OCI-LY1 (cell line): ENCODE measurements around the gene PTPRT.

ENCODE experiments used
- H2AFZ ChIP-seq: fragments of 200-600 bp; sonication (generic), shearing (Covaris generic); 2 replicates; pipeline ENCODE4 v1.6.0; 2014; ENCODE audit warnings: antibody characterized with exemption, mild to moderate bottlenecking, low read length
- H3F3A ChIP-seq: fragments of 200-600 bp; sonication (generic), shearing (Covaris generic); 2 replicates; pipeline ENCODE4 v1.6.0; 2014; ENCODE audit warnings: mild to moderate bottlenecking, antibody characterized with exemption, low read length, moderate library complexity; ENCODE audit not compliant: insufficient read depth
- H3K27ac ChIP-seq: fragments of 200-600 bp; sonication (generic); 2 replicates; pipeline ENCODE4 v1.5.1; 2014; ENCODE audit warnings: low read length, mixed run types, mild to moderate bottlenecking, low read depth; ENCODE audit not compliant: poor library complexity, severe bottlenecking
- H3K27me3 ChIP-seq: fragments of 200-600 bp; sonication (generic); 2 replicates; pipeline ENCODE4 v1.6.0; 2014; ENCODE audit warnings: antibody characterized with exemption, mild to moderate bottlenecking, low read length, moderate library complexity; ENCODE audit not compliant: insufficient read depth
- H3K36me3 ChIP-seq: fragments of 200-600 bp; sonication (generic); 2 replicates; pipeline ENCODE4 v1.6.1; 2014; ENCODE audit warnings: mild to moderate bottlenecking, antibody characterized with exemption, low read length, moderate library complexity, mixed read lengths; ENCODE audit not compliant: insufficient read depth
- H3K4me1 ChIP-seq: fragments of 200-600 bp; sonication (generic); 2 replicates; pipeline ENCODE4 v1.5.1; 2014; ENCODE audit warnings: mild to moderate bottlenecking, low read length, moderate library complexity; ENCODE audit not compliant: insufficient read depth, severe bottlenecking
- H3K4me2 ChIP-seq: fragments of 200-600 bp; sonication (generic), shearing (Covaris generic); 2 replicates; pipeline ENCODE4 v1.6.1; 2014; ENCODE audit warnings: low read length
- H3K4me3 ChIP-seq: fragments of 200-600 bp; sonication (generic); 2 replicates; pipeline ENCODE4 v1.5.1; 2014; ENCODE audit warnings: low read length, low read depth, mild to moderate bottlenecking, mixed read lengths; ENCODE audit not compliant: poor library complexity, severe bottlenecking
- H3K79me2 ChIP-seq: fragments of 200-600 bp; shearing (Covaris generic); 2 replicates; pipeline ENCODE4 v1.6.1; 2016; ENCODE audit warnings: mixed run types, low read length, mixed read lengths; ENCODE audit not compliant: insufficient read depth
- H3K9ac ChIP-seq: fragments of 200-600 bp; sonication (generic), shearing (Covaris generic); 2 replicates; pipeline ENCODE4 v1.6.1; 2014; ENCODE audit warnings: mild to moderate bottlenecking, low read length, mixed read lengths
- H3K9me2 ChIP-seq: fragments of 200-600 bp; sonication (generic), shearing (Covaris generic); 2 replicates; pipeline ENCODE4 v1.6.1; 2014; ENCODE audit warnings: low read depth, mild to moderate bottlenecking, low read length, mixed read lengths
- H3K9me3 ChIP-seq: fragments of 200-600 bp; shearing (Covaris generic); 2 replicates; pipeline ENCODE4 v1.6.1; 2014; ENCODE audit warnings: low read length, mixed read lengths
- H4K20me1 ChIP-seq: fragments of 200-600 bp; sonication (generic), shearing (Covaris generic); 2 replicates; pipeline ENCODE4 v1.6.0; 2016; ENCODE audit warnings: mild to moderate bottlenecking, low read length; ENCODE audit not compliant: insufficient read depth
- EZH2 ChIP-seq: fragments of 200-600 bp; sonication (generic), shearing (Covaris generic); IDR thresholded peaks from 2 replicates; pipeline ENCODE4 v1.8.0; 2017; ENCODE audit warnings: borderline replicate concordance, mixed run types, mild to moderate bottlenecking, antibody characterized with exemption, low read length, moderate library complexity, mixed read lengths
- TF ChIP-seq, protein P1 (sequence below): fragments of 200-600 bp; sonication (generic), shearing (Covaris generic); IDR thresholded peaks from 2 replicates; pipeline ENCODE4 v1.5.1; 2017; ENCODE audit warnings: mild to moderate bottlenecking, antibody characterized with exemption, low read length, moderate library complexity, mixed read lengths

Gene PTPRT

DNA sequence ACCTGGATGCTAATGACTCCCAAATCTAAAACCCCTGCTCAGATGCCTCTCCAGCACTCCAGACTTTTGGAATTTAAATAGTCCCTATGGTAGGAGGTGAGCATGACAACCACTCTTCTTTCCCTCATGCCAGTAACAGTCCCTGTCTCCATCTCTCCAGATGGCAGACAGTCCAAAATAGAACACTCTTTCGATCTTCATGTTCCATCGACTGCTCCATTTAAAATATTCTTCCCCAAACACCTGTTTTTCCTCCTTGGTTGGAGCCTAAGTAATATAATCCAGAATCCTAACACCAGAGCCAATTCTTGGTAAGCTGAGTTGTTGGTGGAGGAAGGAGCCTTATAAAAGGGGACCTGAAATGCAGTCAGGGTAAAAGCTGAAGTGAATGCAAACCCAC, 848.1 kb downstream of the PTPRT start:
- no peaks in the 10 kb centered on the region for H4K20me1 ChIP-seq
- H3F3A ChIP-seq, result no peaks in the 10 kb centered on the region
- H3K4me3 ChIP-seq, result no peak overlapping the region
- H2AFZ ChIP-seq, result no peak overlapping the region
- H3K27ac ChIP-seq, result no peak overlapping the region
- no peaks in the 10 kb centered on the region for H3K36me3 ChIP-seq
- H3K9me3 ChIP-seq, result no peaks in the 10 kb centered on the region
- no peak for TF ChIP-seq EZH2
- no peaks in the 10 kb centered on the region for H3K27me3 ChIP-seq
- H3K9me2 ChIP-seq, result no peaks in the 10 kb centered on the region
- H3K4me2 ChIP-seq, result no peak overlapping the region
- no peaks in the 10 kb centered on the region for H3K79me2 ChIP-seq
- no peak overlapping the region for H3K9ac ChIP-seq
- no peaks in the 10 kb centered on the region for H3K4me1 ChIP-seq

DNA sequence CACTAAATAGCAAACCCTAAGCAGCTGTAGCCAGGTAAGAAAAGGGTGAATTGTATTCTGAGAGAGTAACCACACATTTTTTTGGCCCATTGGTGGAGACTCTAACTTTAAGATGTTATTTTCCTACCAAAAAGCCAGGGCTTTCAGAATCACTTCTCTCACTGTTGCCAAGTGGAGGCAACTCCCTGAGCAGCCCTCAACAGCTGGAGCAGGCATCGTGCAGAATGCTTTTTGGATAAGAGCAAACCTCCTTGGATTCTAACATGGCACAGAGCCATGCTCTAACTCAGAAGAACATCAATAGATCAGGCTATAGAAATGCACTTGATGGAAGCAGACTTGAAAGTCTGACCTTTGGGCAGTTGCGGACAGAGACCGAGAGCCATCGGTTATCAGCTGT, 849.3 kb downstream of the PTPRT start:
- Histone ChIP-seq H3K27ac (no peak overlapping the region), H3K4me2 (no peak overlapping the region), H3K4me3 (no peak overlapping the region), H3F3A (no peaks in the 10 kb centered on the region), H3K9me3 (no peaks in the 10 kb centered on the region), H3K27me3 (no peaks in the 10 kb centered on the region), H3K9ac (no peak overlapping the region), H3K36me3 (no peaks in the 10 kb centered on the region), H4K20me1 (no peaks in the 10 kb centered on the region), H3K79me2 (no peaks in the 10 kb centered on the region), H2AFZ (no peak overlapping the region), H3K4me1 (no peaks in the 10 kb centered on the region), H3K9me2 (no peaks in the 10 kb centered on the region)
- TF ChIP-seq EZH2, result no peak
- TF ChIP-seq, protein P1, sequence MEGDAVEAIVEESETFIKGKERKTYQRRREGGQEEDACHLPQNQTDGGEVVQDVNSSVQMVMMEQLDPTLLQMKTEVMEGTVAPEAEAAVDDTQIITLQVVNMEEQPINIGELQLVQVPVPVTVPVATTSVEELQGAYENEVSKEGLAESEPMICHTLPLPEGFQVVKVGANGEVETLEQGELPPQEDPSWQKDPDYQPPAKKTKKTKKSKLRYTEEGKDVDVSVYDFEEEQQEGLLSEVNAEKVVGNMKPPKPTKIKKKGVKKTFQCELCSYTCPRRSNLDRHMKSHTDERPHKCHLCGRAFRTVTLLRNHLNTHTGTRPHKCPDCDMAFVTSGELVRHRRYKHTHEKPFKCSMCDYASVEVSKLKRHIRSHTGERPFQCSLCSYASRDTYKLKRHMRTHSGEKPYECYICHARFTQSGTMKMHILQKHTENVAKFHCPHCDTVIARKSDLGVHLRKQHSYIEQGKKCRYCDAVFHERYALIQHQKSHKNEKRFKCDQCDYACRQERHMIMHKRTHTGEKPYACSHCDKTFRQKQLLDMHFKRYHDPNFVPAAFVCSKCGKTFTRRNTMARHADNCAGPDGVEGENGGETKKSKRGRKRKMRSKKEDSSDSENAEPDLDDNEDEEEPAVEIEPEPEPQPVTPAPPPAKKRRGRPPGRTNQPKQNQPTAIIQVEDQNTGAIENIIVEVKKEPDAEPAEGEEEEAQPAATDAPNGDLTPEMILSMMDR, result no peak

DNA sequence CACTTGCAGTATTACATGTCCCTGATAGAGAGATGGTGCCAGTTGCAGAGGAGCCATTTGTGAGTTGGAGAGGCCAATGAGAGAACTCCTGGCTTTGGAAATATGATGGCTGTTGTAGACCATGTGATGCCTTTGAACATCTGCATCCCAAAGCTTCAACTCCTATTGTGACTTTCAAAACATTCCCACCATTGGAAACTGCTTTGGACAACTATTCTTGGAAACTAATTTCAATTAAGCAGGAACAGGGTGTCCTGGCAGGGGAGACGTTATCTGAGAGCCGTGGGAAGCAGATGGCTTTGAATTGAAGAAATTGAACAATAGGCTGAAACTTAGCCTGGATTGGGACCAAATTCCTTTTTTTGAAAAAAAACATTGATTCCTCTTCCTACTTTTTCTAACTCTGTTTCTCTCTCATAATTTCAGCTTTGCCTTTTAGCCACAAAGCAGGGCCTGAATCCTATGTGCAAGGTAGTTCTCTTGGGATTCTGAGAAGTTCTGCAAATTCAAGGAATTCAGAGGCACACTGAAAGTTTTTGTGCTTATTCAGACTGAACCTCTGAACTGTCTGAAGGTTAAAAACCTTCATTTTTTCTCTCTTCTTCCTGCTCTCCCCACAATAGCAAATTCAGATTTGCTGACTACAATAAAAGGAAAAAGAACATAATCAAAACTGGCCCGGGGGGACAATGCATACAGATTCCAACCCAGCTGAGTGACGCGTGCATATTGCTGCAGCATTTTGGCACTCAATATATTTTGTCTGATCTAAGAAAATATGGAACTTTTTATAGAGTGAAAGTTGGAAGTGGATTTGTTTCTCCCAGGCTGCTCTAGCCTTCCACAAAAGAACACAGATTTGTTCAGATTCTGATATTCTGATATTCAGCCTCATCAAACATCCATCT, 851.2 kb downstream of the PTPRT start:
- no peaks in the 10 kb centered on the region for H3K79me2 ChIP-seq
- no peak overlapping the region for H3K4me2 ChIP-seq
- no peak overlapping the region for H2AFZ ChIP-seq
- H3K9me2 ChIP-seq, result no peaks in the 10 kb centered on the region
- no peaks in the 10 kb centered on the region for H3K27me3 ChIP-seq
- no peak overlapping the region for H3K9ac ChIP-seq
- H3K27ac ChIP-seq, result no peak overlapping the region
- TF ChIP-seq EZH2, result no peak
- TF ChIP-seq, protein P1, result no peak
- no peaks in the 10 kb centered on the region for H3F3A ChIP-seq
- H3K9me3 ChIP-seq, result no peaks in the 10 kb centered on the region
- no peaks in the 10 kb centered on the region for H4K20me1 ChIP-seq
- H3K36me3 ChIP-seq, result no peaks in the 10 kb centered on the region
- no peaks in the 10 kb centered on the region for H3K4me1 ChIP-seq
- H3K4me3 ChIP-seq, result no peak overlapping the region

DNA sequence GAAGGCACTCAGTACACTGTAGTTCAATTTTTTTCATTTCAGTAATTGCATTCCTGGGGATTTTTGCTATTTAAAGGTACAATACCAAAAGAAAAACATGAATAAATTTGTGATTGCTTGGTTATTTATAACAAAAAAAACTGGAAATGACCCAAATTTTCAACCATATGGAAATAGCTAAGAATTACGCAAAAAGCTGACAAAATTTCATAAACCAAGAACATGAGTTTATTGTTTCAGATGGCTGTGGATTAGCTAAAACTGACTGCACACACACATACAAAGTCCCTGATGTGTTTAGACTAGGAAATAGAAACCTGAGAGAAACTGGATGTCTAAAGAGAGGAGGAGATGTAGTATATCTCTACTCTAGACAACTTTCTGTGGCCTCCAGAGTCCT, 853.1 kb downstream of the PTPRT start:
- no peak overlapping the region for H3K4me2 ChIP-seq
- no peak overlapping the region for H3K9ac ChIP-seq
- H4K20me1 ChIP-seq, result no peaks in the 10 kb centered on the region
- H3K9me3 ChIP-seq, result no peaks in the 10 kb centered on the region
- no peaks in the 10 kb centered on the region for H3K4me1 ChIP-seq
- H3K27me3 ChIP-seq, result no peaks in the 10 kb centered on the region
- H3K4me3 ChIP-seq, result no peak overlapping the region
- no peak overlapping the region for H2AFZ ChIP-seq
- no peak overlapping the region for H3K27ac ChIP-seq
- no peaks in the 10 kb centered on the region for H3K9me2 ChIP-seq
- H3K79me2 ChIP-seq, result no peaks in the 10 kb centered on the region
- TF ChIP-seq, protein P1, result no peak
- no peak for TF ChIP-seq EZH2
- no peaks in the 10 kb centered on the region for H3F3A ChIP-seq
- H3K36me3 ChIP-seq, result no peaks in the 10 kb centered on the region
